Pons (tissue), 1 donor: ENCODE results near the gene NRXN2.
"Not testable (repeated sequence)": the region's sequence is repeated elsewhere in the genome, so short reads cannot be mapped to it uniquely, and the experiment has no call there.

ENCODE experiments used
- DNase-seq: peaks from one replicate; pipeline ENCODE4 v3.0.0-alpha.2; 2016; ENCODE audit warnings: low spot score

NRXN2 gene

DNA sequence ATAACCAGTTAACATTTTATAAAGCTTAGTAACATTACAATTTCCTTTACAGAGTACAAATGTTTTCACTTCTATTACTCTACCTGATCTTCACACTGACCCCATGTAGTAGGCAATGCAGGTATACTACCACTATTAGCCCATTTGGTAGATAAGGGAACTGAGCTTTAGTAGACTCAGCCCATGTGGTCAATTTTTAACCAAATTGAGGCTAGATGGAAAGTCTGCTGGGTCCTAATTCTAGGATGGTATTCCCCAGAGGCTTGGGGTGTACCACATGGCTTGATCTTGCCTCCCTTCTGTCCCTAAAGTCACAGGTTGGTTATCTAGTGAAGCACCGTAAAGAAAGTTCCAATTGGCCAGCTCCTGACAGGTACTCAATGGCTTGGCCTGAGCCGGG, 48.2 kb downstream of the NRXN2 start:
- DNase-seq = no peak

DNA sequence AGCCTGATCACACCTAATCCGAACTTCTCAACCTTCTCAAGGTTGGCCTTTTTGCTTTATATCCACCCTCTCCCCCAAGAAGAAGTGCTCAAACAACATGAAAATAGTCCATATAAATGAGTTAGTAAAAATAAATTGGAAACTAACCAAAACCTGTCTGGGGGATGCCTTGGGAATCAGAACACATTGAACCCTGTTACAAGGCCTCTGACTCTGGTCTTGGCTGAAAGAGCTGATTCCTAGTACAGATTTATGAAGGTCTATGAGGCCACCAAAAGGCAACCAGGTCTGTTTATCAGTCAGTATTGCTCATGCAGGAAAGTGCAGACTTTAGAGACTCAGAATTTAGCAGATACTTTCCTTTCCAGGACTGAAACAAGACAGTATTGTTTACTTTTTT, 49.7 kb downstream of the NRXN2 start:
- DNase-seq = no peak

DNA sequence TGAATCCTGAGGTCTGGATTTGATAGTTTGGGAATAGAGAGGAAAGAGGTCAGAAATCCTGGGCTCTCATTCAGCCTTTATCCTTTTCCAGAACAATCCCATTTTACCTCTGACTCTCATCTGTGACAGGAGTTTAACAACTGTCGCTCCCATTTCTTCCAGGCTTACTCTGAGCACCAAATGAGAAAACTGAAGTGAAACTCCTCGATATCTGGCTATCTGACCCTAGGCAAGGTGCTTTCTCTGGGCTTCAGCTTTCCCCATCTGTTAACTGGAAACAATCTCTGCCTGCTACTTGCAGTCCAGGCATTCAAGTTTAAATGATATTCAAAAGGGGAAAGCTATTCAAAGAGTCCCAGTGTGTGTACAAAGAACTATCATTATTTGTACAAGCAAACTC, 50.1 kb downstream of the NRXN2 start:
- no peak for DNase-seq

DNA sequence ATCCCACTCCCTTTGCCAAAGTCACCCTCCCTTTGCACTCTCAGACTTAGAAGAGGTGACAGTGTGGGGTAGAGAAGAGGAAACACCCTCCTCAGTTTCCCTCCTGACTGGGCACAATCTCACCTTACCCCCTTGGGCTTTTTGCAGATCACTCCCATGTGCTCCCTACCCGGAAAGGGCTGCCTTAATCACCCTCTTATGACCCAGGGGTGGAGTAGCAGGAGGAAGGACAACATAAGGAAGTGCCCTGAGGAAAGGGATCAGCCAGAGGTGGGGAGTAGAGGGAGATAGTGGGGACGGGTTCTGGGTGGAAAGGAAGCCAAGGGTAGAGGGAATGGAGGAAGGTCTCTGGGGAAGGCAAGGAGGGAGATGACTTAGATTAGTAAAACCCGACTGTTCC, 52.0 kb downstream of the NRXN2 start:
- no peak for DNase-seq

DNA sequence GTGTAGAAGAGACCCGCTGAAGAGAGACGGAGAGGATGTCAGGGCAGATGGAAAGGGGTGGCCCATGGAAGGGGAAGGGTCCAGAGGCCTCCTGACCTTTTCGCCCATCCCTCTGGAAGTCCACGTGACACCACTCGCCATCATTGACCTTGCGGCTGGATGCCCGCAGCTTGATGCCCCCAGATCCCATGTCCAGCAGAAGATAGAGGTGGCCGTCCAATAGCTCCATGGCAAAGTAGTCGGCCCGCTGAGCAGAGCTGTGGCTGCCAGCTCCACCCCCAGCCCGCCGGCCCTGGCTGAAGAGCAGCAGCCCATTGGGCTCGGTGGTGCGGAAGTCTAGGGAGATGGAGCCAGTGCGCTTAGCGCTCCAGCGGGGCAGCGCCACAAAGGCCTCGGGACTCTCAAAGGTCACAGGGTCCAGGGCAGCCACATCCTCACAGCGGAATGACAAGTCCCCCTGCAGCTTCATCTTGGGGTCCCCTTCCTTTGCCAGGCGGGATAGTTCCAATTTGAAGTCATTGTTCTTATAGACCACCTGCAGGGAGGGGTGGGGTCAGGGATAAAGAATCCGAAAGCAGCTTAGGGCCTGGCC, 55.7 kb downstream of the NRXN2 start:
- no peak for DNase-seq

DNA sequence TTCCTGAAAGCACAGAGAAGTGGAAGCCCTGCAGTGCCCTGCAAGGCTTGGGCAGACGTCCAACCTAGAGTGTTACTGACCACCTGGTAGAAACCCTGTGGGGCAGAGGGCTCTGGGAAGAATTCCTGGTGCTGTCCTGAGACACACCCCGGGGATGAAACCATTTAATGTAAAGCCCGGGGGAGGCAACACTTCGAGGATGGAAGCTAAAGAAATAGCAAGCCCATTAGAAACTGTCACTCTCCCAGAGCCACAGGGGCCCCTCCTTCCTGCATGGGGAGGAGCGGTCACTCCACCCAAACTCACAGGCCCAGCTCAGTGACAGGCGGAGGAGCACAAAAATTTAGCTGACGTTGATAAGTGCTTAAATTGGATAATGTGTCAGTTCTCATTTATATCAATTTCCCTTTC, 57.6 kb downstream of the NRXN2 start:
- DNase-seq = no peak

DNA sequence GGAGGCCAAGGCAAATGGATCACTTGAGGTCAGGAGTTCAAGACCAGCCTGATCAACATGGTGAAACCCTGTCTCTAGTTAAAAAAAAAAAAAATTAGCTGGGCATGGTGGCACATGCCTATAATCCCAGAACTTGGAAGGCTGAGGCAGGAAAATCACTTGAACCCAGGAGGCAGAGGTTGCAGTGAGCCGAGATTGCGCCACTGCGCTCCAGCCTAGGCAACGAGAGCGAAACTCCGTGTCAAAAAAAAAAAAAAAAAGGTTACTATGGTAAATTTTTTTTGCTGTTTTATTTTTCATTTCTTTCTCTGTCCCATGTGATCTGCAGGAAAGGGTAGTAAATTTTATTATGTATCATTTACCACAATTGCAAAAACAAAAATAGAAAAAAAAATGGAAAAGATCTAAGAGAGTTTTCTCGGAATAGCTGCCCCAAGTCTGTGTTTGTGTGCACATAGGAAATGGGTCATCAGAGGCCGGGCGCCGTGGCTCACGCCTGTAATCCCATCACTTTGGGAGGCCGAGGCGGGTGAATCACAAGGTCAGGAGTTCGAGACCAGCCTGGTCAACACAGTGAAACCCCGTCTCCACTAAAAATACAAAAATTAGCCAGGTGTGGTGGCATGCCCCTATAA, 58.6 kb downstream of the NRXN2 start:
- not testable (repeated sequence) for DNase-seq

DNA sequence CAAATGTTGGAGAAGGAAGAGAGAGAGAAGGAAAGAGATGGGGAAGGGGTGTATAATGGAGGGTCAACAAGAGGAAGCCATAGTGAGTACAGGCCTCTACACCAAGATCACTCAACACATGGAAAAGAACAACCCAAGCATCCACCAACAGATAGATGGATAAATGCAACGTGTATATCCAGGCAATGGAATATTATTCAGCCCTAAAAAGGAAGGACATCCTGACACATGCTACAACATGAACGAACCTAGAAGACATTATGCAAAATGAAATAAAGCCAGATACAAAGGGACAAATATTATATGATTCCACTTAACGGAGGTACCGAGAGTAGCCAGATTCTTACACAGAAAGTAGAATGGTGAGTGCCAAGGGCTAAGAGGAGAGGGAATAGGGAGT, 59.3 kb downstream of the NRXN2 start:
- DNase-seq = no peak

DNA sequence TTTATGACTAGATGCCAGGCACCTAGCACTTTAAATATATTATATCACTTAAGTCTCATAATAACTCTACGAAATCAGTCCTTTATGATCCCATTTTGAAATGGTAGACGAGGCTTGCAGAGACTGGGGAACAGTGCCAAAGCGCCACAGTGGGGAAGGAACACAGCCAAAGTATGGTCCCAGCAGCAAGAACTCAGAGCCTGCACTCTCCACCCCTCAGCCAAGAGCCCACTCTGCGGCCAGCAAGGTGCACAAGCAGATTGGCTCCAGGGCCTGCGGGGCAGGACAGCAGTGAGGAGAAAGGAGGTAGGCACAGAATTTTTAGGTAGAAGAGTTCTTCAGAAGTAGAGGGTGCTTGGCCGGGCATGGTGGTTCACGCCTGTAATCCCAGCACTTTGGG, 61.4 kb downstream of the NRXN2 start:
- DNase-seq = no peak

DNA sequence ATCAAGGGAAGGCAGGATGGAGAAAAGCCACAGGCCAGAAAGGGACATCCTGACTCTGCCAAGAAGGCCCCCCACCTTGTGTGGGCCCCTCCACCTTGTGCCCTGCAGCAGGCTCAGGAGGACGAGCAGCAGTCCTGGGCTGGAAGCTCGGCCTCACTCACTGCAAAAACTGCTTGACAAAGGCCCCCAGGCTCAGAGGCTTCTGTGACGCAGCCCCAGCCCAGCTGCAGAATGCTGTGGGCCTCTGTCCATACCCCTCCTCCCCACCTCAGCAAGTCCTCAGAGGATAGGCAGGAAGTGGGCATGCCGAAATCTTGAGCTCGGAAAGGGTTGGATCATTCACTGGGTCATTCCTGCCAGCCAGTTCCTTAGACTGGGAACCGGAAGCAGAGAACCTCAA, 61.9 kb downstream of the NRXN2 start:
- no peak for DNase-seq

DNA sequence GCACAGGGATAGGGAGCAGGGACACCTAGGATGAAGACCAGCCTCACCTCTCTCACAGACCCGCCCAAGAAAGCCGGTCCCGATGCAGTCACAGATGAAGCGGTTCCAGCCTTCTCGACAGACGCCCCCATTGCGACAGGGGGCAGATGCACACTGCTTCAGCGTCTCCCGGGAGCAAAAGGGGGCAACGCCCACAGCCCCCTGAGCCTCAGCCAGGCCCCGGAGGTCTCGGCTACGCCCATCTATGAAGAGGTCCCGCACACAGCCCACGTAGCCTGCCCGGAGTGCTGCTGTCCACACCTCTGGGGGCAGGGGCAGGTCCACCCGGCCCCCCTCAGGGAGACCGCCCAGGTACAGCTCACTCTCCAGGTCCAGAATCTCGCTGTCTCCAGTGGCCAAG, 62.3 kb downstream of the NRXN2 start:
- DNase-seq = no peak

DNA sequence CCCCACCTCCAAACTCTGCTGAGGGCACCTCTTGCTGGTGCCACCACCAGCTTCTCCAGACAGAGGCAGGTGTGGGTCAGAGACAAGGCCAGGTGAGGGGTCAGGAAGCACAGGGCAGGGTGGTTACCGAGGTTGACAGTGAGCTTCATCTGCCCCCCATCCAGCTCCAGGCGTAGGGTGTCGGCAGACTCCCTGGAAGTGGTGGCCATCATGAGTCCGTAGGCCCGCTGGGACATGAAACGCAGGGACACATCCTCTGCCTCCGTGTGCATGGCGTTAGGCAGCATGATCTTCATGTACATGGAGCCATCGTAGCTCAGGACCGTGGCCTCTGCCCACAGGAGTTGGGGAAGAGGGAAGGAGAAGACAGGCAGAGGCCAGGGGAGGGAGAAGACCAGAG, 62.8 kb downstream of the NRXN2 start:
- no peak for DNase-seq

DNA sequence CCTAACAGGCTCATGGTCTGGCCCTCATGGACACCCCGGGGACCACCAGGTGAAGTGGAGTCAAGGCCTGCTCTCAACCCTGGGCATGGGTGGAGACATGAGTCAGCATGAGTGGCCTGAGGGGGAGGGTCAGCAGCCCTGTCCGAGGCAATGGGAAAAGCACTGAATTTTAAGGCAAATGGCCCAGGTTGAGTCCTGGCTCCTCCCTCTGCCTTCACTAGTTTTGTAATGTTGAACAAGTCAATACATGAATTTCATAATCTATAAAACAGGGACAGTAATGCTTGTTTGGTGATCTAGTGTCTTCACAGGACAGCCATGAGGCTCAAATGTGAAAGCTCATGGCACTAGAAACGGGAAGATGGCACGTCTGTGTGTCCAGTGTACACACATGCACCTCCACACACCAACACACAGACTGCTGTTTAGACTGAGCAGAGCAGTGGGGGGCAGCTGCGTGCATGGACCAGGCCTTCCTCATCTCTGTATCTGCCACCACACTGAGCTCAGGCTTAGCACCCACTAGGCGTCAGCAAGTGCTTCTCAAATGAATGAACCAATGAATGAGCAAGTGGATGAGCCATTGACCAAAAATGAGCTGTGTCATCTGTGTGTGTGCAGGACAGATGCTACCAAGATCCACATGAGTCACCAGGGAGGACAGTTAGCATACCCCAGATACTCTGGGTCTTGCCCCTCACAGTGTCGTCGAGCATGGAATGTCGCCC, 63.4 kb downstream of the NRXN2 start:
- DNase-seq = peak; percentile 61

DNA sequence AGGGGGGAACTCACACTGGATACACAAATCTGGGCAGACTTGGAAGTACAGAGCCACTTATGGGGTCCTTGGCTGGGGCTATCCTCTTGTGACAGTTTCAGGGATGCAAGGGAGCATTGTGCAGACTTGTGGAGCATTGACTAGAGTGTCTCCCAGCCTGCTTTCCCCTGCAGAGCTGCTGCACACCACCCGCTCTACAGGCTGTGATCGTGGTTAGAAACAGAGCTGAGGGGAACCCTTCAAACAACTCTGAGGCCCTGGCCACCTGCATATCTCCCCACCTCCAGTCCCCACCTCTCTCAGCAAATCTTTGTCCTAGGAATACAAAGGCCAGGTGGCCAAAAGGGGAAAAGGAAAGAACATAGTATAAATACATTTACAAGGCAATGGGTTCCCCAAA, 64.7 kb downstream of the NRXN2 start:
- no peak for DNase-seq

DNA sequence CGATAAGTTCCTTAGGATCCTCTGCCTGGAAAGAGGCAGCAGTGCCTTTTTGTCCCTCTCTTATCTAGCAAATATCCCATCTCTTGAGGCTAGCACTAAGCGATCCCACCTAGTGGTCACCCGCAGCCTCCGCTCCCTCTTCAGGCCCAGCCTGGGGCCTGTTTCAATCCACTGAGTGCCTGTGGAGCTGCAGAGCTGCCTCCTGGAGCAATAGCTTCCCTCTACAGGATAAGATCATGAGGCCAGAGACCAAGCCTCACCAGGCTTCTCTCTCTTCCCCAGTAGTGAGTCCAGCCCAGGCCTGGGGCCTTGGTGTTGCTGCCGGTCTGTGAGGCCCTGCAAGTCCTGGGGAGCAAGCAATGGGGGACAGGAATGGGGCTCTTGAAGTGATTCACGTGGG, 66.1 kb downstream of the NRXN2 start:
- DNase-seq = no peak

DNA sequence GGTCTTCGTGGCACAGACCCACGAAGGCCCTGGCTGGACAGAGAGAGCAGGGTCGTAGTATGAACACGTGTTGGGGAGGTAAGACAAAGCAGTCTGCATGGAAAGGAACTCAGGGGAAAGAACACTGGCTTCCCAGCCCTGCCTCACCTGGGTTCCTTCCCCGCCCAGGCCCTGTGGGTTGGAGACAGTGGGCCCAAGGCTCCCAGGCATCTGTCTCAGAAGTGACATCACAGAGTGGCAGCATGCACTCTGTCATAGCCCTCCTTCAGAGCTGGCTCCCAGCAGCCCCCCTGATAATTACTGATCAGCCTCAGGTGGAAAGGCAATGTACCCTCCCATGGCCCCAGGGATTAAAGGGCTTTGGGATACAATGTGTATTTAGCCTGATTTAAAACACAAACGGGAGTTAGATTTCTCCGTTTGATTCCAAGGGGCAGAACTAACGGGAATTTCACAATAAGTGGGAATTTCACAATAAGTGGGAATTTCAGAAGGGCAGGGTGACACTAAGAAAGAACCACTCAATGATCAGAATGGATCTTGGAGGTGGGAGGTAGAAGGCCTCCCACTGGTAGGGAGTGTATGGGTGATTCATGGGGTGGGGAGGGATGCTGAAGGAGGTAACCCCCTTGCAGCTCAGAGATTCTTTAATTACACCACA, 66.9 kb downstream of the NRXN2 start:
- DNase-seq = no peak

DNA sequence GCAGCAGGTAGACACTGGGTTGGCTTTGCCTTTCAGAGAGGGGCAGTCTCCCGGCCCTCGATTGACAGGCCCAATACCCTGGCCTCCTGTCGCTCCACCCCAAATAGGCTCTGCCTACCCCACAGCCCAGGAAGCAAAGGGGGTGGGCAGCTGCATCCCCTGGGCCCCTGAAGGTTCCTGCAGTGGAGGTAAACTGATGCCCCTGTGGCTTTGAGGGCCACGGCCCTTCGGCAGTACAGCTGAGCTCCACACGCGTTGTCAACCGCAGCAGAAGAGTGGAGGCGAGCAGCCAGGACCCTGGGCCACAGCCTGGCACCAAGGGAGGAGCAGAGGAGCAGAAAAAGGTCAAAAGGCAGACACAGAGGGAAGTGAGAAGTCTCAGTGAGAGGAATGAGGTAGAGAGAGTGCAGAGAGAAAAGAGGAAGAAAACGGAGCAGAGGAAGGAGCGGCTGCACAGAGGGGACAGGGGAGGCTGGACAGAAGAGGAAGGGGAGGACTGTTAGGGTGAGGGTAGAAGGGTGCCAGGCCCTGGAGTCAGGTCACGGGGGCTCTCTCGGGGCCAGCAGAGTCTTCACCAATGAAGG, 67.9 kb downstream of the NRXN2 start:
- DNase-seq = peak; percentile 85

DNA sequence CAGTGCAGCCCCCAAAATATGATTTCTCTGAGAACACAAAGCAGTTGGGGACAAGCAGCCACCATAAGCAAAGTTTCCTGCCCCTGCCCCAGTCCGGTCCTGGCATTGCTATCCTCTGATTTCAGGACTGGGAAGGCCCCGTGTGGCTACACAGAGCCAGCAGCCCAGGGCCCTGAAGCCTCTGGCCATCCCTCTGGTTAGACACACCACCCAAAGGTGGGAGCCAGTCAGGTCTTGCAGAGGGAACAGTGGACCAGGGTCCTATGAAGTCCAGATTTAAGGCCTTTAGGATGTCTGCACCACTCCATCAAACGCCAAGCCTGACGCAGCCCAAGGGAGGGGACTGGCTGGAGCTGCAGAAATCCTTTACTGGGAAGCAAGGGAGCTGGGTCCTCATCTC, 68.6 kb downstream of the NRXN2 start:
- no peak for DNase-seq

DNA sequence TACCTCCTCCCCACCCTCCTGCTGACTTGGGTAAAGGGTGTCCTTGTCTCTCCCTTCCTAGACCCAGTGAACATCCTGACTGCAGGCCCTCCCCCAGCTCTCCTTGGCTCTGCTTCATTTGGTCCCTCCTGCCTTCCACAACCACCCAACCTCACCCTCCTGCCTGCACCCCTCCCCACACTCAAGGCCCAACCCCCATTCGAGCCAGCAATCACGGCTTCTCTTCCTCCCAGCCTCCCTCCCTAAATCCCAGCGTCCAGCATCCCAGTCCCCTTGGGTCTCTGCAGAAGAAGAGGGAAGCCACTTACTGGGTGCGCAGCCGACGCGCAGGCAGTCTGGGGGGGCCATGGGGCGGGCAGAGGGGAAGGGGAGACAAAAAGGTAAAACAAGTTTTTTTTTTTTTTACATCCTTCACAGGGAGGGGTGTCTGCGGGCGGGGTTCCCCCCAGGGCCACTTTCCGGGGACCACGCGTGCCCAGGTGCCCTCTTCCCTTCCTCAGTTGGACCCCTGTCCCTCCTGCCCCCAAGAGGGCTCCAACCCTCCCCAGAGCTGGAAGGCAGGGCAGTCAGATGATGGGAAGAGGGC, 69.5 kb downstream of the NRXN2 start:
- no peak for DNase-seq

DNA sequence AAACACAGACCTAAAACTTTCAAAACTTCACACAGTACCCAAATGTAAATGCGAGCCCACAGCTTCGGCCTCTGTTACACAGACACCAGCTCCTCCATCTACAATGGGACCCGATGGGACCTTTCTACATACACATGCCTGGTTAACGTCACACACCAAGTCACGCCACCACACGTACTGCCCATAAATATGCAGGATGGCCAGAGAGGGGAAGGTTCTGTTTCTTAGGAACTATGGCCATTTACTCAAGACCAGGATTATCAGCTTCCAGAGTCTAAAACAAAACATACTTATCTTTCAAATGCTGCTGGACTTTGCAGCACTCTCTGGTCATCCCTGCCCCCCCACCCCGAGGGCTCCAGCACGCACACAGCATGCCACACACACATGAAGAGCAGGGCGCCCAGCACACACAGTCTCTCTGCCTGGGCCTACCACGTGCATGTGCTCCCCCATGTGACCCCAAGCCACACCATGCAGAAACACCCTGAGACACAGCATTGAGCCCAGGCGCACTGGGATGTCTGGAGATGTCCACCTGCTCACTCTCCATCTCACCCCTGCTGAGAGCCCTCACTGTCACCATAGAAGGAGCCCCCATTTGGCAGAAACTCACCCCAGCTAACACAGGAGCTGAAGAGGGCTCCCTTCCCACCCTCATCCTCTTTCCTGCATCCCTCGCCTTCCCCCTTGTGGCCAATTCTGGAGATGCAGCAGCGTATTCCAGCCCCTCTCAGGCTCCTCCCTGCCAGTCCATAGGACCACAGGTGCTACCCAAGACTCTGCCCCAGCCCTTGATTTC, 70.2 kb downstream of the NRXN2 start:
- peak; percentile 88 for DNase-seq

DNA sequence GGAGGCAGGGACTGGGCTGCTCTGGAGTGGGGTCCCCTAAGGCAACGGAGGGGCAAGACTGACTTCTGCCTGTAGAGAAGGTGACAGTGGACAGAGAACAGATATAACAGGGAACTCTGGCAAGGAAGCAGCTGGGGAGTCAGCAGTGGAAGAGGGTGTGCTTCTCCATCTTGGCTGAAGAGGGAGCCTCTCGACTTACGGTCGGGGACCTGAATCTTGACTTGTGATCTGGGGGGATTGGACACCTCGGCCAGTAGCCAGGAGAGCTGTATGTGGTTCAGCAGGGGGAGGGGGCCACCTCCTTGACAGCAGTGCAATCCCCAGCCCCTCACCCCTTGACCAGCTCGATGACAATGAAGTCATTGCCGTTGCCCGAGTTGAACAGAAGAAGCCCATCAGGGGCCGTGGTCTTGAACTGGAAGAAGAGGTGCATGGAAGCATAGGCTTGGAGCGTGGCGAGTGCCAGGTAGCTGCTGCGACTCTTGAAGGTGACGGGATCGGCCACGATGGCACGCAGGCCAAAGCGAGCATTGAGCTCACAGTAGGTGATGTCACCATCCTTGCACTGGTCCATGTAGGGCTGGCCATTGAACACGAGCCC, 72.0 kb downstream of the NRXN2 start:
- peak; percentile 50 for DNase-seq
